CD14-positive monocyte (primary cell): ENCODE results near the gene AJUBA. TPM values are rescaled to one million over a fixed set of nuclear protein-coding genes. Genes with fewer than 3 reads are reported as not detected.
A peak's percentile ranks its signal among the peaks of the same experiment; 100 is the strongest.
"Not testable (repeated sequence)": the region's sequence is repeated elsewhere in the genome, so short reads cannot be mapped to it uniquely, and the experiment has no call there.

Experiments used
- DNase-seq, 3 donors: peaks; one replicate each; pipeline ENCODE4 v3.0.0-alpha.2; 2011 to 2022
- H2AFZ ChIP-seq: 2 replicates; pipeline ENCODE4 v1.6.0; 2012; ENCODE audit warnings: mild to moderate bottlenecking, low read depth, low read length, inconsistent platforms; ENCODE audit not compliant: insufficient read depth, poor library complexity, severe bottlenecking
- H3K27ac ChIP-seq, 2 donors: 1 replicate in 1 of 2; 2 replicates in 1 of 2; pipeline ENCODE4 v1.5.1; 2012 to 2013; ENCODE audit warnings: low read length in 2 of 2, control low read depth in 1 of 2, inconsistent platforms in 1 of 2, low read depth in 1 of 2, mild to moderate bottlenecking in 1 of 2
- H3K27me3 ChIP-seq, 2 donors: one replicate each; pipeline versions ENCODE4 v1.6.0 to v1.6.1; 2011 to 2013; ENCODE audit warnings: low read length in 2 of 2; ENCODE audit not compliant: control insufficient read depth in 2 of 2, insufficient read depth in 2 of 2
- H3K36me3 ChIP-seq, 2 donors: replicated peaks in 1 of 2; 1 replicate in 1 of 2; 2 replicates in 1 of 2; pipeline versions ENCODE4 v1.5.1 to v1.6.1; 2012 to 2013; ENCODE audit warnings: low read length in 2 of 2, control low read depth in 1 of 2, inconsistent platforms in 1 of 2, mild to moderate bottlenecking in 1 of 2; ENCODE audit not compliant: insufficient read depth in 2 of 2, control insufficient read depth in 1 of 2
- H3K4me1 ChIP-seq, 2 donors: 1 replicate in 1 of 2; 2 replicates in 1 of 2; pipeline versions ENCODE4 v1.5.1 to v1.6.1; 2012 to 2013; ENCODE audit warnings: low read length in 2 of 2, control low read depth in 1 of 2, inconsistent platforms in 1 of 2, mild to moderate bottlenecking in 1 of 2, moderate library complexity in 1 of 2; ENCODE audit not compliant: insufficient read depth in 2 of 2, control insufficient read depth in 1 of 2
- H3K4me2 ChIP-seq: replicated peaks from 2 replicates; pipeline ENCODE3; 2012; ENCODE audit warnings: low read length, moderate library complexity, mild to moderate bottlenecking; ENCODE audit not compliant: poor library complexity, severe bottlenecking; ENCODE audit errors: extremely low read depth
- H3K4me3 ChIP-seq, 3 experiments: fragments of 200-600 bp in 1 of 3; sonication (generic) in 1 of 3; replicated peaks in 1 of 3; 1 replicate in 2 of 3; 2 replicates in 1 of 3; pipeline ENCODE4 v1.5.1; 2011 to 2013; ENCODE audit warnings: low read length in 3 of 3, mild to moderate bottlenecking in 3 of 3, control low read depth in 2 of 3, low read depth in 2 of 3, inconsistent platforms in 1 of 3, moderate library complexity in 1 of 3
- H3K79me2 ChIP-seq: 2 replicates; pipeline ENCODE4 v1.6.0; 2012; ENCODE audit warnings: mild to moderate bottlenecking, control low read depth, inconsistent platforms, low read length, moderate library complexity; ENCODE audit not compliant: insufficient read depth
- H3K9ac ChIP-seq: 2 replicates; pipeline ENCODE4 v1.6.0; 2017; ENCODE audit warnings: low read length, mild to moderate bottlenecking; ENCODE audit not compliant: insufficient read depth, poor library complexity, severe bottlenecking
- H3K9me3 ChIP-seq, 2 donors: replicated peaks in 1 of 2; 1 replicate in 1 of 2; 2 replicates in 1 of 2; pipeline versions ENCODE4 v1.5.1 to v1.6.1; 2012 to 2013; ENCODE audit warnings: low read length in 2 of 2, control low read depth in 1 of 2; ENCODE audit not compliant: control insufficient read depth in 1 of 2, insufficient read depth in 1 of 2
- H4K20me1 ChIP-seq: 2 replicates; pipeline ENCODE4 v1.6.0; 2012; ENCODE audit warnings: mild to moderate bottlenecking, low read length, control low read depth, moderate library complexity; ENCODE audit not compliant: insufficient read depth
- H3K27ac Mint-ChIP-seq, 7 donors: one replicate each; pipeline ENCODE4 v1.8.0; 2020; ENCODE audit warnings: mild to moderate bottlenecking in 7 of 7, mixed read lengths in 7 of 7, moderate library complexity in 6 of 7, inconsistent platforms in 2 of 7
- H3K27me3 Mint-ChIP-seq, 3 donors: one replicate each; pipeline ENCODE4 v1.8.0; 2021 to 2022; ENCODE audit warnings: low read depth in 3 of 3, mild to moderate bottlenecking in 3 of 3, mixed read lengths in 3 of 3, moderate library complexity in 3 of 3, inconsistent platforms in 1 of 3
- H3K36me3 Mint-ChIP-seq, 2 donors: one replicate each; pipeline ENCODE4 v1.8.0; 2020; ENCODE audit warnings: mixed read lengths in 2 of 2, inconsistent platforms in 1 of 2, mild to moderate bottlenecking in 1 of 2
- H3K4me1 Mint-ChIP-seq: one replicate; pipeline ENCODE4 v1.8.0; 2020; ENCODE audit warnings: mild to moderate bottlenecking, mixed read lengths
- H3K4me3 Mint-ChIP-seq, 2 donors: one replicate each; pipeline ENCODE4 v1.8.0; 2020; ENCODE audit warnings: mild to moderate bottlenecking in 2 of 2, mixed read lengths in 2 of 2, moderate library complexity in 1 of 2
- H3K9me3 Mint-ChIP-seq, 7 donors: one replicate each; pipeline ENCODE4 v1.8.0; 2020 to 2022; ENCODE audit warnings: mixed read lengths in 7 of 7, mild to moderate bottlenecking in 6 of 7, moderate library complexity in 6 of 7, inconsistent platforms in 2 of 7
- CTCF ChIP-seq: fragments of 200-600 bp; IDR thresholded peaks from one replicate; pipeline ENCODE4 v1.8.0; 2022; ENCODE audit warnings: antibody characterized with exemption, mild to moderate bottlenecking
- WGBS: methylation state at CpG from one replicate; pipeline ENCODE4 v1.1.5; 2013; ENCODE audit warnings: missing lambda C conversion rate; ENCODE audit not compliant: insufficient coverage; 5-methylcytosine and 5-hydroxymethylcytosine counted together
- intact Hi-C, 2 donors: fragments of 100-400 bp; cut with micrococcal nuclease; formaldehyde crosslinking; loops; one replicate each; pipeline versions ENCODE4 v1.15.0 to v1.15.1; 2023
- polyA plus RNA-seq, 3 donors: library from polyadenylated mRNA; depleted of rRNA in 1 of 3; unstranded in 2 of 3; stranded (reverse) in 1 of 3; fragments of 300-500 nt in 2 of 3; fragments of >200 nt in 1 of 3; fragmentation: Illumina TruSeq in 2 of 3; gene quantifications; 1 replicate in 2 of 3; 2 replicates in 1 of 3; pipeline ENCODE4 v1.2.3, GENCODE V29; 2012 to 2021

AJUBA gene
- polyA plus RNA-seq, 3 donors, result 0.04 TPM; not detected in 2

GRCh38 chr14:22952418-22952817 is 29.9 kb downstream of the AJUBA start:
- no peak overlapping the region for H3K4me3 Mint-ChIP-seq
- 100% methylated on average over 1 of the region's 1 CpG for WGBS

GRCh38 chr14:22951795-22952194 is 30.6 kb downstream of the AJUBA start:
- H4K20me1 ChIP-seq, H3K27me3 Mint-ChIP-seq, H3K9ac ChIP-seq, H3K27me3 ChIP-seq, intact Hi-C loops, H3K9me3 ChIP-seq, H3K9me3 Mint-ChIP-seq: not testable (repeated sequence)
- Mint-ChIP-seq H3K36me3 (peaks cover 34 to 59% of the 10 kb centered on the region in 2 donors), H3K4me3 (peak overlapping the region; percentile 9 to 73), H3K27ac (peak overlapping the region; percentile 81 to 94 (median 88)), H3K4me1 (peaks cover 39% of the 10 kb centered on the region)
- WGBS, result 36% methylated on average over 7 of the region's 8 CpGs
- H3K4me2 ChIP-seq, result peak overlapping the region; percentile 37
- peak overlapping the region in 1 of 3 experiments; percentile 9 for H3K4me3 ChIP-seq
- peaks cover 30 to 46% of the 10 kb centered on the region in 2 donors for H3K4me1 ChIP-seq
- H3K79me2 ChIP-seq, result peaks cover 44% of the 10 kb centered on the region
- peaks cover 31 to 47% of the 10 kb centered on the region in 2 donors for H3K36me3 ChIP-seq
- H3K27ac ChIP-seq, result peak overlapping the region; percentile 68 to 79
- peak overlapping the region; percentile 24 for H2AFZ ChIP-seq
- DNase-seq, result peak; percentile 70 to 80 (median 79)

More at GRCh38 chr14:22952418-22952817, 29.9 kb downstream of the AJUBA start:
- peak overlapping the region in 1 of 3 experiments; percentile 9 for H3K4me3 ChIP-seq
- H3K27ac ChIP-seq, result peak overlapping the region in 1 of 2 donors; percentile 79
- no peak overlapping the region for H3K9ac ChIP-seq
- Mint-ChIP-seq H3K9me3 (no peaks in the 10 kb centered on the region), H3K27me3 (no peaks in the 10 kb centered on the region), H3K27ac (peak overlapping the region; percentile 81 to 94 (median 88)), H3K36me3 (peaks cover 28 to 53% of the 10 kb centered on the region in 2 donors), H3K4me1 (peaks cover 41% of the 10 kb centered on the region)
- peaks cover 44% of the 10 kb centered on the region for H3K79me2 ChIP-seq
- intact Hi-C loops, result no loop called here
- no peak overlapping the region for H3K4me2 ChIP-seq
- no peaks in the 10 kb centered on the region for H4K20me1 ChIP-seq
- TF ChIP-seq CTCF, result no peak
- H3K27me3 ChIP-seq, result no peaks in the 10 kb centered on the region
- H3K9me3 ChIP-seq, result no peaks in the 10 kb centered on the region
- peaks cover 25 to 41% of the 10 kb centered on the region in 2 donors for H3K36me3 ChIP-seq
- peaks cover 34 to 50% of the 10 kb centered on the region in 2 donors for H3K4me1 ChIP-seq
- no peak overlapping the region for H2AFZ ChIP-seq
- no peak for DNase-seq
